Endothelial cell (in vitro differentiated cells): ENCODE data around the gene KICS2. TPM values are rescaled to one million over a fixed set of nuclear protein-coding genes. Genes with fewer than 3 reads are reported as not detected.

Source experiments
- DNase-seq: peaks from one replicate; pipeline ENCODE4 v3.0.0; 2021; ENCODE audit warnings: low spot score
- H3K27ac Mint-ChIP-seq: one replicate; pipeline ENCODE4 v1.8.0; 2021; ENCODE audit warnings: mixed read lengths, inconsistent platforms; ENCODE audit not compliant: unreplicated experiment
- H3K27me3 Mint-ChIP-seq: one replicate; pipeline ENCODE4 v1.8.0; 2021; ENCODE audit warnings: mild to moderate bottlenecking, moderate library complexity, mixed read lengths, inconsistent platforms; ENCODE audit not compliant: unreplicated experiment
- H3K36me3 Mint-ChIP-seq: one replicate; pipeline ENCODE4 v1.8.0; 2021; ENCODE audit warnings: mild to moderate bottlenecking, low read depth, mixed read lengths, inconsistent platforms; ENCODE audit not compliant: unreplicated experiment
- H3K4me1 Mint-ChIP-seq: one replicate; pipeline ENCODE4 v1.8.0; 2021; ENCODE audit warnings: mild to moderate bottlenecking, mixed read lengths, inconsistent platforms; ENCODE audit not compliant: unreplicated experiment
- H3K4me3 Mint-ChIP-seq: one replicate; pipeline ENCODE4 v1.8.0; 2021; ENCODE audit warnings: mild to moderate bottlenecking, mixed read lengths, inconsistent platforms; ENCODE audit not compliant: unreplicated experiment
- H3K9me3 Mint-ChIP-seq: one replicate; pipeline ENCODE4 v1.8.0; 2021; ENCODE audit warnings: mixed read lengths, inconsistent platforms; ENCODE audit not compliant: unreplicated experiment
- CTCF ChIP-seq: fragments of 200-600 bp; sonication (generic); IDR thresholded peaks from one replicate; pipeline ENCODE4 v1.5.0; 2021; ENCODE audit warnings: antibody characterized with exemption; ENCODE audit not compliant: unreplicated experiment
- total RNA-seq: library from RNA; stranded (reverse); fragmentation: NEBNext Ultra II Directional; extraction: Animal tissue kit (Norgen Biotek cat#: 25700); gene quantifications from one replicate; pipeline ENCODE4 v1.2.1, GENCODE V29; 2021; ENCODE audit not compliant: unreplicated experiment

Gene KICS2
- total RNA-seq, 1 donor from 2014 or later: 2.5 TPM

GRCh38 chr12:64261813-64262212 lies 39.7 kb upstream of the KICS2 start:
- H3K27ac Mint-ChIP-seq: no peak overlapping the region
- H3K27me3 Mint-ChIP-seq: no peaks in the 10 kb centered on the region
- no peak for TF ChIP-seq CTCF
- no peak for DNase-seq
- H3K4me3 Mint-ChIP-seq: no peak overlapping the region
- H3K4me1 Mint-ChIP-seq: no peaks in the 10 kb centered on the region
- H3K36me3 Mint-ChIP-seq: no peaks in the 10 kb centered on the region
- no peaks in the 10 kb centered on the region for H3K9me3 Mint-ChIP-seq

GRCh38 chr12:64258576-64258975 lies 36.5 kb upstream of the KICS2 start:
- DNase-seq: no peak
- Mint-ChIP-seq H3K27ac (no peak overlapping the region), H3K4me1 (no peaks in the 10 kb centered on the region), H3K27me3 (no peaks in the 10 kb centered on the region), H3K4me3 (no peak overlapping the region), H3K36me3 (no peaks in the 10 kb centered on the region), H3K9me3 (no peaks in the 10 kb centered on the region)
- TF ChIP-seq CTCF: no peak

GRCh38 chr12:64256166-64256800 lies 34.2 kb upstream of the KICS2 start:
- no peak overlapping the region for H3K4me3 Mint-ChIP-seq
- no peaks in the 10 kb centered on the region for H3K4me1 Mint-ChIP-seq
- peak; percentile 83 for TF ChIP-seq CTCF
- H3K27ac Mint-ChIP-seq: no peak overlapping the region
- no peaks in the 10 kb centered on the region for H3K27me3 Mint-ChIP-seq
- DNase-seq: no peak
- H3K9me3 Mint-ChIP-seq: no peaks in the 10 kb centered on the region
- H3K36me3 Mint-ChIP-seq: no peaks in the 10 kb centered on the region

- TF ChIP-seq CTCF: no peak
- DNase-seq: no peak
- H3K4me3 Mint-ChIP-seq: no peak overlapping the region
- no peaks in the 10 kb centered on the region for H3K36me3 Mint-ChIP-seq
- no peak overlapping the region for H3K27ac Mint-ChIP-seq
- H3K27me3 Mint-ChIP-seq: peaks cover 2% of the 10 kb centered on the region
- H3K4me1 Mint-ChIP-seq: no peaks in the 10 kb centered on the region
- H3K9me3 Mint-ChIP-seq: no peaks in the 10 kb centered on the region
These were observed 33.2 kb upstream of the KICS2 start for GRCh38 chr12:64255249-64255648.

GRCh38 chr12:64253356-64253755 lies 31.3 kb upstream of the KICS2 start:
- no peak overlapping the region for H3K4me3 Mint-ChIP-seq
- TF ChIP-seq CTCF: no peak
- no peaks in the 10 kb centered on the region for H3K4me1 Mint-ChIP-seq
- H3K36me3 Mint-ChIP-seq: no peaks in the 10 kb centered on the region
- H3K27me3 Mint-ChIP-seq: peaks cover 4% of the 10 kb centered on the region
- H3K9me3 Mint-ChIP-seq: no peaks in the 10 kb centered on the region
- no peak overlapping the region for H3K27ac Mint-ChIP-seq
- no peak for DNase-seq
